Kasumi-1 (cell line): ENCODE results near the gene KCTD4.
"Not testable (repeated sequence)": the region's sequence is repeated elsewhere in the genome, so short reads cannot be mapped to it uniquely, and the experiment has no call there.

Experiments
- DNase-seq, 2 experiments: peaks; one replicate each; lab custom pipeline; 2025; lab: John Stamatoyannopoulos, UW

KCTD4 gene

GRCh38 chr13:45215392-45216077 is 14.7 kb upstream of the KCTD4 start:
- no peak for DNase-seq

- no peak for DNase-seq
Observed at GRCh38 chr13:45209229-45209628, 8.4 kb upstream of the KCTD4 start.

- DNase-seq = no peak
Observed at GRCh38 chr13:45208132-45208531, 7.3 kb upstream of the KCTD4 start.

GRCh38 chr13:45207319-45207718 is 6.5 kb upstream of the KCTD4 start:
- DNase-seq = no peak

DNA sequence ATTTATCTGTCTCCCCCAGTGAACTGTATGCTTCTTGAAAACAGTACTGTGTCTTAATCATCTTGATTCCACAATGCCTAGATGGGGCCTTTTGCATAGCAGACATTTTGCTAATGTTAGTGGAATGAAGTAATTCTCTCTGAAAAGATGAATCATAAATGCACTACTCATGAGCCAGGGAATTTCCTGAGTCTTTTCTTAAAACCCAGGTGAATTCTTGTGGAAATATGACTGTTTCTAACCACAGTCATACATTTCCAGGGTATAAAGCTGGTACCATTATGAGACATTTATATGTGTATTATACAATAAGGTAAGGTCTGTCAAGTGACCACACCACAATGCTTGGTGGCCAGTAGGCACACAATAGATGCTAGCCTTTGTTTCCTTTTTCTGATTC is 5.5 kb upstream of the KCTD4 start:
- DNase-seq = no peak

GRCh38 chr13:45205124-45205523 is 4.3 kb upstream of the KCTD4 start:
- peak; percentile 19 to 30 for DNase-seq

- DNase-seq = peak; percentile 56 to 62
Observed at GRCh38 chr13:45199711-45200110, 1.1 kb downstream of the KCTD4 start.

DNA sequence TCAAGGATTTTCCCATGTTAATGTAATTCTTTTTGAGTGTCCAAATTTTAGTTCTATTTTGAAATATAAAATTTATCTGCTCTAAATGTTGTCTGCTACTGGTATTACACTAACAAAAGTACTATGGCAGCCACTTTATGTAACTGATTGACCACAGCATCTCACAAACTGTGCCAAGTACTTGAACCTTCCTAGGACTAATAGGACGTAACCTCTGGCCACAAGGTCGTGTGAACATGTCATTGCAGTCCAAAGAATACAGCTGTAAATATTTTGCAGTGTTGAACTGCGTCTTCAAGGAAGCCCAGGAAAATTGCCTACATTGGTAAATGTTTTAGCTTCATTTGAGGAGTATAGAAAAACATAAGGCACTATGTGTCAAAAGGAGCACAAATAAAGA is 1.9 kb downstream of the KCTD4 start:
- no peak for DNase-seq

DNA sequence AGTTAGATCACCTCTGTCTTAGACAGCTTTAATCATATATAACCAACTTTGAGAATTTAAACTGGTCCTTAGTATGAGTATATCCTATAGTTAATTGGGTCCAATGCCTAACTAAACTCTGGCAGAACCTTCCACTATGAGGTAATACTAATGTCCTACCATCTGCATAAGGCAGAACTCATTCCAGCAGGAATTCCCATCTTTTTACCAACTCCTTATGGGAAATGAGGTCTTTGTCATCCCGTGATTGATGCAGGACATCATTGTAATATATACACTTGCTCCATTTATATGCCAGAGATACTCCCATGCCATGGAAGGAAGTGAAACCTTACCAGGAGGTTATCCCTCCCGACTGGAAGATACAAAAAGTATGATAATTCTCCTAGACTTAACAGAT is 2.8 kb downstream of the KCTD4 start:
- DNase-seq = no peak

DNA sequence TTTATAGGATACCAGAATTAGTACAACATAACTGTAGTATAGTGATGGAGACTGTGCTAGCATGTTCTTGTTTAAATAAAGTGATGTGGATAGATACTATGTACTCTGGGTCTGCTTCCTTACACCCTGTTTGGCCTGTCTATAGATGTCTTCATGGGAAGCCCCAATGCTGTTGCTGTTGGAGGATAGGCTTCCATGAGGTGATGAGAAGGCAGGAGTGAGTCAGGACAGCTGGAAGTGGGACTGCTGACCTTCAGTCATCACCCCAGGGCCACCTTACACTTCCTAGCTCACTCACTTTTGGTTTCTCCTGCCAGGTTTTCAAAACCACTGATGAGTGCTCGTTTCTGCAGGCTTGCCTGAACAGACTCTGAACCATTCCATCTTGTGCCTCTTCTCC is 4.2 kb downstream of the KCTD4 start:
- no peak for DNase-seq

- DNase-seq = peak; percentile 17 to 46
Observed at GRCh38 chr13:45196096-45196495, 4.7 kb downstream of the KCTD4 start.

DNA sequence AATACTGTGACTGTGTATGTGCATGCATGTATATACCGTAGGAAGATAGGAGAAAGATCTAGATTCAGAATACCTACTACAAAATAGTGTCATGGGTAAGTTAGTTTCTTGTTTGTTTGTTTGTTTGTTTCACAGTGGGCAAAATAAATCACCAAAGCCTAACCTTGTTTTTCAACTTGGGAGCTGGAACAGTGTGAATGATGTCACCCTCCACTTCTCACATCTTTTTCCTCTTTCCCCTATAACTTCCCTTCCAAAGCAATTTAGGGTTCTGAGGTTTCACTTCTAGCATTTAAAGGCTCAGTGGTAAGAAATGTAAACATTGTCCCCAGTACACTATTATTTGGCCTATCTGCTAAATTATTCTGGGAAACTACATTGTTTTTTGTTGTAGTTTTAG is 5.4 kb downstream of the KCTD4 start:
- peak; percentile 21 to 33 for DNase-seq

DNA sequence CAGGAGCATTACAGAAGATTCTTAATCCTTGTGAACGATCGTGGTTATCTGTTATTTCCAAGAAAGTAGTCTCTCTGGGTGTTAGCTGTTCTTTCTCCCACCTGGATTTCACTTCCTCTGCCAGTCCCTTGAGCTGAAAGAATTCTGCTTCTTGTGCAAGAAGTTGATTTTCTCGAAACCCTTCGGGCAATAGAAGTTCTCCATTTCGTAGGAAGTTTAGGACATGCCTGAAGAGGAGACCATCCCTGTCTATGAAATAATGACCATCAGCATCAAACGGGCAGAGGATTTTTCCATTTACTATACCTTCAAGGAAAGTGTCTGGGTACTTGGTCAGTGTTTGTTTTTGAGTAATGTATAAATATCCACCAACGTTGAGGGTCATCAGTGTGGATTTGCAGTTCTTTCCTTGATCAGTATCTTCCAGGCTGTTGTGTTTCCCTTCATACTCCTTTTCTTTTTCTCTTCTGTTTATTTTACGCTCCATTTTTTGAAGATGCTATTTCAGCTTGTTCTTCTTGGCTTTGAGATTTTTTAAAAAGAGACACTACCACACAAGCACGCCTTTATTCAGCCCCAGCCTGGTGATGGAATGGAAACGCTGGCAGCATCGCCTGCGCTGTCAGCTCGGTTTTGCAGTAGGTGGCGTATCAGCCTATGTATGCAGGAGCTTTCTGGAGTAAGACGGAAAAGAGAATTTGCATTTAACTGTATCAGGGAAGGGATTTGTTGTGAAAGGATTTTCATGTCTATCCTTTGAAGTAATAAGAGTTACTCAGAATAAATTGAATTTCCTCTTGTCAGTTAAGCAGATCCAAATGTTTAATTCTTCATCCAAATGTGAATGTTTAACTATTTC is 6.5 kb downstream of the KCTD4 start:
- DNase-seq = no peak

DNA sequence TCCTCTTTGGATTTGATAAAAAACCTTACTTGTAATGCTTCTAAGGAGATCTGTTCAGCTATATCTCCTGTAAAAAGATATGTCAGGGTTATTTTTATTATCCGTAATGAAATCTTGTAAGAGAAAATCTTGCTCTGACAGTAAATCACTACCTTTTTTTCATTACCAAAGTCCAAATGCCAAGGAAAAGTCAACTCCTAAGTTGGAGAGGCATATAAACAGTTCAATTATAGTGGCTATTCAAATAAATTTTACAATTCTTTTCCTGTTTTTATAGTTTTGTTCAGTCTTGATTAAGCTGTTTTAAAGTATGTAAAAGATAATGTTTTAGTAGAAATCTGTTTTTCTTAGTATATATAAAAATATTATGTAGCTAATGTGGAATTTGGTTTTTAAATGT is 9.0 kb downstream of the KCTD4 start:
- no peak for DNase-seq

DNA sequence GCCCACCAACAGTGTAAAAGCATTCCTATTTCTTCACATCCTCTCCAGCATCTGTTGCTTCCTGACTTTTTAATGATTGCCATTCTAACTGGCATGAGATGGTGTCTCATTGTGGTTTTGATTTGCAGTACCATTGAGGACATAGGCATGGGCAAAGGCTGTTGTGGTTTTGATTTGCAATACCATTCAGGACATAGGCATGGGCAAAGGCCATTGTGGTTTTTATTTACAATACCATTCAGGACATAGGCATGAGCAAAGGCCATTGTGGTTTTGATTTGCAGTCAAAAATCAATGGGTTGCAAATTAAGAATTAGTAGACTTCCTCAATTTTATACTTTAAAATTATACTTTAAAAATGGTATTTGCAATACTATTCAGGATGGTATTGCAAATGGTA is 11.3 kb downstream of the KCTD4 start:
- not testable (repeated sequence) for DNase-seq

- not testable (repeated sequence) for DNase-seq
Observed at GRCh38 chr13:45189077-45189476, 11.8 kb downstream of the KCTD4 start.

GRCh38 chr13:45185286-45185685 is 15.6 kb downstream of the KCTD4 start:
- DNase-seq = no peak

- DNase-seq = no peak
Observed at GRCh38 chr13:45184693-45185092, 16.2 kb downstream of the KCTD4 start.

GRCh38 chr13:45180713-45181601 is 19.9 kb downstream of the KCTD4 start:
- no peak for DNase-seq

GRCh38 chr13:45180303-45180702 is 20.5 kb downstream of the KCTD4 start:
- DNase-seq = no peak

DNA sequence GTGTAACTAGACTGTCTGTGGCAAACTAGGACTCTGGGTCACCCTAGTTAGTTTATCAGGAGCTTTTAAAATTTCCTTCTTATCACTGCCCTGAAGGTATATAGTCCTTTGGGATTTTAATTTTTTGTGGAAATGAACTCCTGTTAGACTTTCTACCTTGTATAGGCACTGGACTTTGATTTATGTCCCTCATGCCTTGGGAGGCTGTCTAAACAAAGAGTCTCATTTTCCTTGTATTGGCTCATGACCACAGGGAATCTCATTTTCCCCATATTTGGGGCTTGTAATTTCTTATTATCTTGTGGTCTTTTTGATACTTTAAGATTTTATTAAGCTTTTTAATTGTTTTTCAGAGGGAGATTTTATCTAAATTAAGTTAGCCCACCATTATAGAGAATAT is 21.4 kb downstream of the KCTD4 start:
- no peak for DNase-seq

DNA sequence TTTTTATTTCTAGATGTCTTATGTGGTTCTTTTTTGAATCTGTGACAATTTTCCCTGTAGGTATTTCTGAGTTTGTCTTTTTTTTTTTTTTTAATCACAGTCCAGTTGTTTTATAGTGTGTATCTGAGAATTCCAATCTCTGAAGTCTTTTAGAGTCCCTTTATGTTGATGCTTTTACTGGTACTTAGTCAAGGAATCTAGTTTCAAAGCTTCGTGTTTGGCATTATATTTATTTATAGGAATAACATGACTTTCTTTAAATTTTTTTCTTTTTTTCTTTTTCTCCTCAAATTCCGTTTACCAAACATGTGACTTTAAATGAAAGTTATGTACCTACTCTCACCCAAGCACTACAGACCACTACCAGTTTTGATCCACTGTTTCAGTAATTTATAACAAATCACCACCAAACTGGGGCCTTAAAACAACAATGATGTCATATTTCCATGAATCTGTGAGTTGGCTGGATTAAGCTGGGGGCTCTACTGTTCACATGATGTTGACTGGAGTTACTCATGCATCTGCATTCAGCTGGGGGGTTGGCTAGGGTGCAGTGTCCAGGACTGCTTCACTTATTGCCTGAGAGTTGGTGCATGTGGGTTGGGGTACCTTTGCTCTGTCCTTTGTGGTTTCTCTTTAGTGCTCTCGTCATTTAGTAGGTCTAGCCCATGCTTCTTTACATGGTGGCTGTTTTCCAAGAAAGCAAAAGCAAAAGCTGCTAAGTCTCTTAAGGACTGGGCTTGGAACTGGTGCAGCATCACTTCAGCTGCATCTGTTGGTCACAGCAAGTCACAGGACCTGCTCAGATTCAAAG is 22.3 kb downstream of the KCTD4 start:
- no peak for DNase-seq
